Activated naive CD8-positive, alpha-beta T cell treated with anti-CD3 and anti-CD28 coated beads, Interleukin-2, amount 10 ng/mL, durations not matched to agents 7 days and 5 days (primary cell): ENCODE data around the gene C16orf95. TPM values are rescaled to one million over a fixed set of nuclear protein-coding genes. Genes with fewer than 3 reads are reported as not detected.

Experiments used
- total RNA-seq, 2 experiments: library from RNA; stranded (reverse); gene quantifications; one replicate each; pipeline ENCODE4 v1.2.3, GENCODE V29; 2021

The C16orf95 gene
- total RNA-seq, 2 experiments from 2014 or later, result 4.9 to 8.0 TPM

Other genes starting within 250 kb of the C16orf95 start
- 10 to 100 TPM; 36.6 TPM for gene FBXO31, start 66.4 kb upstream of the C16orf95 start, total RNA-seq
- gene MAP1LC3B, start 74.9 kb upstream of the C16orf95 start, total RNA-seq, result 10 to 100 TPM; 55.6 to 57.4 TPM
- gene ZCCHC14, start 175.6 kb upstream of the C16orf95 start, total RNA-seq, result 1 to 10 TPM; 6.6 to 7.7 TPM